ENCODE results near the gene FKBP10.

DNA sequence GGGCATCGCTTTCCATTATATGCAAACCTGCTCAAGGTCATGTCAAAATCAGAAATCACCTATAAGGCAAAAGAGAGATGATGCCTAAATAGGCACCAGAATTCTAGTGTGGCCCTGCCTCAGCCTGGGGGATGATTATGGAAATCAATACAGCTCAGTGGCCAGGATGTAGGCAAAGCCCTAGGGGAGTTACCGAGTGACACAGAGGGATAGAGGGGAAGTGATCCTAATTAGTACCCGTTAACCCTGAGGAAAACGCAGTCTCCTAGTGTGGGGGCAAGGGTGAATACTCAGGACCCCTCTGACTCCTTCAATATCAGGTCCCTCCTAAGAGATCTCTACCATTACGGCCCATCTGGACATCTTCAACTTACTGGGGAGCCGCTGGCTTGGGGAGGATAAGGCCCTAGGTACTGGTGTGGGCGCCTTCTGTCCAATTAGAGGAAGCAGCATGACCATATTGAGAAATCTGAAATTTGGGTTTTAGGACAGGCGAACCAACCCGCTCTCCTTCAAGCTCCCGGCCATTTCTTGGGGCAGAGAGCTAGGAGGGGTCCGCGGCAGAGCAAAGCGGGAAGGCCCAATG lies 22.5 kb downstream of the FKBP10 start:
- TF ChIP-seq ESRRG (CRISPR knock-in tag; IDR thresholded peaks at IDR 0.05) (no peak), ZFP30 (CRISPR knock-in tag; IDR thresholded peaks at IDR 0.05) (no peak), SNAI2 (CRISPR knock-in tag; IDR thresholded peaks at IDR 0.05) (no peak), ARNTL (CRISPR knock-in tag; IDR thresholded peaks at IDR 0.05; ENCODE audit: borderline replicate concordance, low read depth) (no peak), GLIS3 (CRISPR knock-in tag; IDR thresholded peaks at IDR 0.05) (no peak)
- TF ChIP-seq, protein P1, sequence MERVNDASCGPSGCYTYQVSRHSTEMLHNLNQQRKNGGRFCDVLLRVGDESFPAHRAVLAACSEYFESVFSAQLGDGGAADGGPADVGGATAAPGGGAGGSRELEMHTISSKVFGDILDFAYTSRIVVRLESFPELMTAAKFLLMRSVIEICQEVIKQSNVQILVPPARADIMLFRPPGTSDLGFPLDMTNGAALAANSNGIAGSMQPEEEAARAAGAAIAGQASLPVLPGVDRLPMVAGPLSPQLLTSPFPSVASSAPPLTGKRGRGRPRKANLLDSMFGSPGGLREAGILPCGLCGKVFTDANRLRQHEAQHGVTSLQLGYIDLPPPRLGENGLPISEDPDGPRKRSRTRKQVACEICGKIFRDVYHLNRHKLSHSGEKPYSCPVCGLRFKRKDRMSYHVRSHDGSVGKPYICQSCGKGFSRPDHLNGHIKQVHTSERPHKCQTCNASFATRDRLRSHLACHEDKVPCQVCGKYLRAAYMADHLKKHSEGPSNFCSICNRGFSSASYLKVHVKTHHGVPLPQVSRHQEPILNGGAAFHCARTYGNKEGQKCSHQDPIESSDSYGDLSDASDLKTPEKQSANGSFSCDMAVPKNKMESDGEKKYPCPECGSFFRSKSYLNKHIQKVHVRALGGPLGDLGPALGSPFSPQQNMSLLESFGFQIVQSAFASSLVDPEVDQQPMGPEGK (CRISPR knock-in tag; IDR thresholded peaks at IDR 0.05; ENCODE audit: borderline replicate concordance) = no peak
- TF ChIP-seq, protein P2, sequence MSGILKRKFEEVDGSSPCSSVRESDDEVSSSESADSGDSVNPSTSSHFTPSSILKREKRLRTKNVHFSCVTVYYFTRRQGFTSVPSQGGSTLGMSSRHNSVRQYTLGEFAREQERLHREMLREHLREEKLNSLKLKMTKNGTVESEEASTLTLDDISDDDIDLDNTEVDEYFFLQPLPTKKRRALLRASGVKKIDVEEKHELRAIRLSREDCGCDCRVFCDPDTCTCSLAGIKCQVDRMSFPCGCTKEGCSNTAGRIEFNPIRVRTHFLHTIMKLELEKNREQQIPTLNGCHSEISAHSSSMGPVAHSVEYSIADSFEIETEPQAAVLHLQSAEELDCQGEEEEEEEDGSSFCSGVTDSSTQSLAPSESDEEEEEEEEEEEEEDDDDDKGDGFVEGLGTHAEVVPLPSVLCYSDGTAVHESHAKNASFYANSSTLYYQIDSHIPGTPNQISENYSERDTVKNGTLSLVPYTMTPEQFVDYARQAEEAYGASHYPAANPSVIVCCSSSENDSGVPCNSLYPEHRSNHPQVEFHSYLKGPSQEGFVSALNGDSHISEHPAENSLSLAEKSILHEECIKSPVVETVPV (CRISPR knock-in tag; IDR thresholded peaks at IDR 0.05) = no peak
